T-cell (primary cell): ENCODE data around the gene MORN3. TPM values are rescaled to one million over a fixed set of nuclear protein-coding genes. Genes with fewer than 3 reads are reported as not detected.
"Not testable (repeated sequence)": the region's sequence is repeated elsewhere in the genome, so short reads cannot be mapped to it uniquely, and the experiment has no call there.

Experiments used
- ATAC-seq, 4 experiments: fragments of 200-7000 bp in 3 of 4; fragments of 150-1000 bp in 1 of 4; cut with Tn5 transposase; replicated peaks in 1 of 4; 1 replicate in 3 of 4; 2 replicates in 1 of 4; pipeline ENCODE4 v1.10.0; 2021; ENCODE audit warnings: moderate library complexity in 3 of 4, mild to moderate bottlenecking in 2 of 4, moderate number of reproducible peaks in 1 of 4
- CTCF ChIA-PET, 2 donors: fragments of 300-600 bp; sonication (Branson Sonifier 250); formaldehyde crosslinking; loops; one replicate each; lab custom pipeline; 2022; ENCODE audit warnings: antibody characterized with exemption in 2 of 2; lab: Charles Lee
- POLR2A ChIA-PET, 2 donors: fragments of 300-600 bp; sonication (Branson Sonifier 250); formaldehyde crosslinking; loops; one replicate each; lab custom pipeline; 2022; ENCODE audit warnings: antibody characterized with exemption in 2 of 2; lab: Charles Lee
- DNase-seq, 35 experiments: peaks; one replicate each; pipeline versions ENCODE4 v3.0.0 to v3.0.0-alpha.2; 2013 to 2023
- H3K27ac ChIP-seq: one replicate; pipeline ENCODE4 v1.5.1; 2013; ENCODE audit warnings: low read length
- H3K27me3 ChIP-seq, 2 experiments: replicated peaks in 1 of 2; 1 replicate in 1 of 2; 2 replicates in 1 of 2; pipeline versions ENCODE4 v1.6.1 to v1.7.0; 2013; ENCODE audit warnings: low read length in 1 of 2, mixed read lengths in 1 of 2; ENCODE audit not compliant: control insufficient read depth in 2 of 2, insufficient read depth in 2 of 2; ENCODE audit errors: extremely low read depth in 1 of 2
- H3K36me3 ChIP-seq, 2 donors: 1 replicate in 1 of 2; 2 replicates in 1 of 2; pipeline versions ENCODE4 v1.6.1 to v1.7.0; 2013; ENCODE audit warnings: low read length in 1 of 2; ENCODE audit not compliant: control insufficient read depth in 2 of 2, insufficient read depth in 1 of 2; ENCODE audit errors: extremely low read depth in 1 of 2
- H3K4me1 ChIP-seq, 2 experiments: 1 replicate in 1 of 2; 2 replicates in 1 of 2; pipeline versions ENCODE4 v1.6.1 to v1.7.0; 2013; ENCODE audit warnings: low read length in 2 of 2, mixed read lengths in 1 of 2; ENCODE audit not compliant: insufficient read depth in 2 of 2, control insufficient read depth in 1 of 2; ENCODE audit errors: extremely low read depth in 1 of 2
- H3K4me3 ChIP-seq, 2 donors: 1 replicate in 1 of 2; 2 replicates in 1 of 2; pipeline versions ENCODE4 v1.5.1 to v1.7.0; 2013; ENCODE audit warnings: mild to moderate bottlenecking in 2 of 2, low read length in 1 of 2, moderate library complexity in 1 of 2; ENCODE audit not compliant: control insufficient read depth in 1 of 2; ENCODE audit errors: extremely low read depth in 1 of 2
- H3K9me3 ChIP-seq: 2 replicates; pipeline ENCODE4 v1.7.0; 2013
- H3K27ac Mint-ChIP-seq, 2 donors: one replicate each; pipeline ENCODE4 v1.8.0; 2020 to 2021; ENCODE audit warnings: mild to moderate bottlenecking in 2 of 2, mixed read lengths in 2 of 2
- H3K27me3 Mint-ChIP-seq, 2 donors: one replicate each; pipeline ENCODE4 v1.8.0; 2021 to 2022; ENCODE audit warnings: mixed read lengths in 2 of 2
- H3K36me3 Mint-ChIP-seq: one replicate; pipeline ENCODE4 v1.8.0; 2021; ENCODE audit warnings: mixed read lengths
- H3K4me1 Mint-ChIP-seq, 3 donors: one replicate each; pipeline ENCODE4 v1.8.0; 2020 to 2022; ENCODE audit warnings: mixed read lengths in 3 of 3, mild to moderate bottlenecking in 1 of 3
- H3K4me3 Mint-ChIP-seq, 3 donors: one replicate each; pipeline ENCODE4 v1.8.0; 2020 to 2022; ENCODE audit warnings: mild to moderate bottlenecking in 3 of 3, mixed read lengths in 3 of 3, moderate library complexity in 3 of 3
- H3K9me3 Mint-ChIP-seq, 3 donors: one replicate each; pipeline ENCODE4 v1.8.0; 2020 to 2022; ENCODE audit warnings: mixed read lengths in 3 of 3
- WGBS: methylation state at CpG from one replicate; pipeline ENCODE4 v1.1.5; 2013; ENCODE audit warnings: missing lambda C conversion rate; ENCODE audit not compliant: insufficient coverage; 5-methylcytosine and 5-hydroxymethylcytosine counted together
- total RNA-seq, 35 experiments: library from RNA in 6 of 35; stranded (reverse) in 6 of 35; fragments of 120-200 nt in 1 of 35; gene quantifications; one replicate each; pipeline versions ENCODE4 v1.2.1 to v1.2.4 and lab custom pipeline; 2013 to 2026

MORN3 gene
- total RNA-seq, 5 donors from 2014 or later (not counting 1 experiment from before 2014, with no cell fraction given), result 3.9 to 17.6 (median 8.3) TPM

- H3K9me3 Mint-ChIP-seq, H3K27me3 Mint-ChIP-seq, H3K27ac Mint-ChIP-seq, CTCF ChIA-PET, DNase-seq, H3K36me3 Mint-ChIP-seq, H3K4me3 Mint-ChIP-seq, H3K9me3 ChIP-seq, H3K4me3 ChIP-seq, H3K36me3 ChIP-seq, POLR2A ChIA-PET, H3K27ac ChIP-seq, H3K27me3 ChIP-seq, ATAC-seq: not testable (repeated sequence)
- peaks cover 10 to 18% (median 14%) of the 10 kb centered on the region in 3 donors for H3K4me1 Mint-ChIP-seq
- WGBS, result 87% methylated on average over 6 of the region's 8 CpGs
- H3K4me1 ChIP-seq, result peaks cover 5 to 22% of the 10 kb centered on the region in 2 experiments
Measured at GRCh38 chr12:121709064-121709424, 39.6 kb upstream of the MORN3 start.

- ChIA-PET CTCF (no interaction called here), POLR2A (interaction anchor here in 1 of 2 donors (0.5 kb wide), 1 partner anchor 94 kb away, joined by 4 read pairs; no protein-coding TSS in a partner anchor)
- H3K4me1 Mint-ChIP-seq, result peaks cover 4 to 12% (median 9%) of the 10 kb centered on the region in 3 donors
- H3K36me3 Mint-ChIP-seq, result peaks cover 3% of the 10 kb centered on the region
- no peak overlapping the region for H3K4me3 Mint-ChIP-seq
- no peaks in the 10 kb centered on the region for H3K9me3 Mint-ChIP-seq
- no peak overlapping the region for H3K27ac Mint-ChIP-seq
- Histone ChIP-seq H3K4me3 (no peak overlapping the region), H3K9me3 (no peaks in the 10 kb centered on the region), H3K27ac (no peak overlapping the region), H3K27me3 (peaks cover 0 to 9% of the 10 kb centered on the region in 2 experiments), H3K36me3 (no peaks in the 10 kb centered on the region), H3K4me1 (peaks cover 3 to 16% of the 10 kb centered on the region in 2 experiments)
- no peak for ATAC-seq
- 93% methylated on average over 3 of the region's 7 CpGs for WGBS
- peaks cover 0 to 4% of the 10 kb centered on the region in 2 donors for H3K27me3 Mint-ChIP-seq
- DNase-seq, result no peak
Measured at GRCh38 chr12:121708313-121709063, 39.0 kb upstream of the MORN3 start.

GRCh38 chr12:121705514-121705913, 36.1 kb upstream of the MORN3 start:
- Histone ChIP-seq H3K4me1 (no peaks in the 10 kb centered on the region), H3K9me3 (no peaks in the 10 kb centered on the region), H3K27me3 (peaks cover 0 to 12% of the 10 kb centered on the region in 2 experiments), H3K4me3 (no peak overlapping the region), H3K27ac (no peak overlapping the region), H3K36me3 (no peaks in the 10 kb centered on the region)
- H3K4me1 Mint-ChIP-seq, result peaks cover 0 to 2% (median 2%) of the 10 kb centered on the region in 3 donors
- H3K9me3 Mint-ChIP-seq, result no peaks in the 10 kb centered on the region
- ChIA-PET POLR2A (no interaction called here), CTCF (no interaction called here)
- DNase-seq (no peak), ATAC-seq (no peak)
- H3K36me3 Mint-ChIP-seq, result peaks cover 3% of the 10 kb centered on the region
- no peak overlapping the region for H3K27ac Mint-ChIP-seq
- no peak overlapping the region for H3K4me3 Mint-ChIP-seq
- H3K27me3 Mint-ChIP-seq, result peaks cover 0 to 4% of the 10 kb centered on the region in 2 donors

- ATAC-seq (no peak), DNase-seq (no peak)
- Histone ChIP-seq H3K4me1 (no peaks in the 10 kb centered on the region), H3K9me3 (no peaks in the 10 kb centered on the region), H3K4me3 (no peak overlapping the region), H3K27ac (no peak overlapping the region), H3K36me3 (no peaks in the 10 kb centered on the region), H3K27me3 (peaks cover 0 to 12% of the 10 kb centered on the region in 2 experiments)
- ChIA-PET CTCF (interaction anchor here in 1 of 2 donors (1.6 kb wide), 1 partner anchor 91 kb away, joined by 3 read pairs; the partner anchor contains the start of gene RHOF), POLR2A (no interaction called here)
- WGBS, result 92% methylated on average over 5 of the region's 6 CpGs
- Mint-ChIP-seq H3K27me3 (peaks cover 0 to 4% of the 10 kb centered on the region in 2 donors), H3K27ac (no peak overlapping the region), H3K4me3 (no peak overlapping the region), H3K4me1 (no peaks in the 10 kb centered on the region), H3K9me3 (no peaks in the 10 kb centered on the region), H3K36me3 (peaks cover 3% of the 10 kb centered on the region)
Measured at GRCh38 chr12:121702944-121703343, 33.5 kb upstream of the MORN3 start.

- ChIA-PET CTCF (interaction anchor here (0.6 to 1.6 kb wide), 3 partner anchors 10 to 92 kb away, joined by 3 read pairs; partner anchors contain the start of genes RHOF (in 1 of the 2) and TMEM120B (in 1 of the 2)), POLR2A (no interaction called here)
- 88% methylated on average over 2 of the region's 3 CpGs for WGBS
- Histone ChIP-seq H3K4me1 (peaks cover 0 to 5% of the 10 kb centered on the region in 2 experiments), H3K9me3 (no peaks in the 10 kb centered on the region), H3K27me3 (peaks cover 0 to 12% of the 10 kb centered on the region in 2 experiments), H3K36me3 (no peaks in the 10 kb centered on the region), H3K4me3 (no peak overlapping the region), H3K27ac (no peak overlapping the region)
- Mint-ChIP-seq H3K27ac (no peak overlapping the region), H3K4me1 (peaks cover 0 to 5% (median 2%) of the 10 kb centered on the region in 3 donors), H3K27me3 (peaks cover 0 to 4% of the 10 kb centered on the region in 2 donors), H3K36me3 (peaks cover 3% of the 10 kb centered on the region), H3K9me3 (no peaks in the 10 kb centered on the region), H3K4me3 (no peak overlapping the region)
- DNase-seq, result no peak
- ATAC-seq, result no peak
Measured at GRCh38 chr12:121701667-121702277, 32.3 kb upstream of the MORN3 start.

- H3K9me3 Mint-ChIP-seq, H3K9me3 ChIP-seq, H3K36me3 Mint-ChIP-seq, DNase-seq, H3K4me1 Mint-ChIP-seq, H3K27me3 ChIP-seq, H3K36me3 ChIP-seq, H3K4me1 ChIP-seq, H3K27ac ChIP-seq, ATAC-seq, H3K27ac Mint-ChIP-seq, H3K4me3 ChIP-seq, H3K4me3 Mint-ChIP-seq, H3K27me3 Mint-ChIP-seq: not testable (repeated sequence)
- POLR2A ChIA-PET, result interaction anchor here (0.7 to 0.8 kb wide), 3 partner anchors 78 to 93 kb away, joined by 3 to 8 read pairs (median 6); no protein-coding TSS in a partner anchor
- CTCF ChIA-PET, result interaction anchor here (0.6 to 1.0 kb wide), 11 partner anchors 13 to 289 kb away, joined by 3 to 6 read pairs (median 4); partner anchors contain the start of gene RHOF (in 1 of the 2)
- 93% methylated on average over 3 of the region's 6 CpGs for WGBS
Measured at GRCh38 chr12:121697861-121698260, 28.4 kb upstream of the MORN3 start.
